ENCODE data around the gene SPAG5.
"Not testable (repeated sequence)": the region's sequence is repeated elsewhere in the genome, so short reads cannot be mapped to it uniquely, and the experiment has no call there.

SPAG5 gene

GRCh38 chr17:28604031-28604430 lies 5.2 kb upstream of the SPAG5 start:
- not testable (repeated sequence) for H3K9me3 ChIP-seq (ENCODE audit: control insufficient read depth in 1 of 2, low read length in 2 of 2); H3K36me3 ChIP-seq (ENCODE audit: control insufficient read depth in 1 of 2, insufficient read depth in 2 of 2, low read length in 2 of 2); H3K27me3 ChIP-seq (ENCODE audit: low read depth, low read length); H3K4me3 ChIP-seq (ENCODE audit: low read depth in 1 of 2, low read length in 2 of 2); H3K27ac ChIP-seq (ENCODE audit: low read length); H3K4me1 ChIP-seq (ENCODE audit: control insufficient read depth in 1 of 2, insufficient read depth in 2 of 2, low read length in 2 of 2)

GRCh38 chr17:28599311-28600184 lies 723 bp upstream of the SPAG5 start:
- Histone ChIP-seq H3K27me3 (ENCODE audit: low read depth, low read length) (no peaks in the 10 kb centered on the region), H3K36me3 (ENCODE audit: control insufficient read depth in 1 of 2, insufficient read depth in 2 of 2, low read length in 2 of 2) (peaks cover 0 to 3% of the 10 kb centered on the region in 2 donors), H3K27ac (ENCODE audit: low read length) (peak overlapping the region; percentile 98), H3K4me1 (ENCODE audit: control insufficient read depth in 1 of 2, insufficient read depth in 2 of 2, low read length in 2 of 2) (peaks cover 0 to 9% of the 10 kb centered on the region in 2 donors), H3K4me3 (ENCODE audit: low read depth in 1 of 2, low read length in 2 of 2) (peak overlapping the region; percentile 62 to 88), H3K9me3 (ENCODE audit: control insufficient read depth in 1 of 2, low read length in 2 of 2) (no peaks in the 10 kb centered on the region)

- Histone ChIP-seq H3K27me3 (ENCODE audit: low read depth, low read length) (no peaks in the 10 kb centered on the region), H3K27ac (ENCODE audit: low read length) (no peak overlapping the region), H3K4me3 (ENCODE audit: low read depth in 1 of 2, low read length in 2 of 2) (peak overlapping the region; percentile 62 to 88), H3K4me1 (ENCODE audit: control insufficient read depth in 1 of 2, insufficient read depth in 2 of 2, low read length in 2 of 2) (peaks cover 0 to 9% of the 10 kb centered on the region in 2 donors), H3K36me3 (ENCODE audit: control insufficient read depth in 1 of 2, insufficient read depth in 2 of 2, low read length in 2 of 2) (peaks cover 0 to 3% of the 10 kb centered on the region in 2 donors), H3K9me3 (ENCODE audit: control insufficient read depth in 1 of 2, low read length in 2 of 2) (no peaks in the 10 kb centered on the region)
Observed at GRCh38 chr17:28598389-28598788, 436 bp downstream of the SPAG5 start.

GRCh38 chr17:28597606-28598383 lies 1.0 kb downstream of the SPAG5 start:
- H3K27ac ChIP-seq (ENCODE audit: low read length) = no peak overlapping the region

GRCh38 chr17:28592260-28592659 lies 6.6 kb downstream of the SPAG5 start:
- Histone ChIP-seq H3K27ac (ENCODE audit: low read length) (no peak overlapping the region), H3K9me3 (ENCODE audit: control insufficient read depth in 1 of 2, low read length in 2 of 2) (no peaks in the 10 kb centered on the region), H3K4me1 (ENCODE audit: control insufficient read depth in 1 of 2, insufficient read depth in 2 of 2, low read length in 2 of 2) (no peaks in the 10 kb centered on the region), H3K27me3 (ENCODE audit: low read depth, low read length) (no peaks in the 10 kb centered on the region), H3K36me3 (ENCODE audit: control insufficient read depth in 1 of 2, insufficient read depth in 2 of 2, low read length in 2 of 2) (no peaks in the 10 kb centered on the region), H3K4me3 (ENCODE audit: low read depth in 1 of 2, low read length in 2 of 2) (no peak overlapping the region)

More at GRCh38 chr17:28597606-28598383, 1.0 kb downstream of the SPAG5 start:
- Histone ChIP-seq H3K27me3 (ENCODE audit: low read depth, low read length) (no peaks in the 10 kb centered on the region), H3K36me3 (ENCODE audit: control insufficient read depth in 1 of 2, insufficient read depth in 2 of 2, low read length in 2 of 2) (peaks cover 0 to 3% of the 10 kb centered on the region in 2 donors), H3K4me3 (ENCODE audit: low read depth in 1 of 2, low read length in 2 of 2) (peak overlapping the region; percentile 62 to 88), H3K9me3 (ENCODE audit: control insufficient read depth in 1 of 2, low read length in 2 of 2) (no peaks in the 10 kb centered on the region), H3K4me1 (ENCODE audit: control insufficient read depth in 1 of 2, insufficient read depth in 2 of 2, low read length in 2 of 2) (peaks cover 0 to 9% of the 10 kb centered on the region in 2 donors)

GRCh38 chr17:28585851-28586250 lies 13.0 kb downstream of the SPAG5 start:
- H3K4me3 ChIP-seq (ENCODE audit: low read depth in 1 of 2, low read length in 2 of 2) = no peak overlapping the region
- H3K27ac ChIP-seq (ENCODE audit: low read length) = no peak overlapping the region
- no peaks in the 10 kb centered on the region for H3K27me3 ChIP-seq (ENCODE audit: low read depth, low read length)
- no peaks in the 10 kb centered on the region for H3K4me1 ChIP-seq (ENCODE audit: control insufficient read depth in 1 of 2, insufficient read depth in 2 of 2, low read length in 2 of 2)
- no peaks in the 10 kb centered on the region for H3K9me3 ChIP-seq (ENCODE audit: control insufficient read depth in 1 of 2, low read length in 2 of 2)
- peaks cover 5 to 12% of the 10 kb centered on the region in 2 donors for H3K36me3 ChIP-seq (ENCODE audit: control insufficient read depth in 1 of 2, insufficient read depth in 2 of 2, low read length in 2 of 2)

GRCh38 chr17:28584434-28584833 lies 14.4 kb downstream of the SPAG5 start:
- H3K27ac ChIP-seq (ENCODE audit: low read length) = no peak overlapping the region
- H3K4me3 ChIP-seq (ENCODE audit: low read depth in 1 of 2, low read length in 2 of 2) = no peak overlapping the region
- H3K4me1 ChIP-seq (ENCODE audit: control insufficient read depth in 1 of 2, insufficient read depth in 2 of 2, low read length in 2 of 2) = no peaks in the 10 kb centered on the region
- peaks cover 5 to 12% of the 10 kb centered on the region in 2 donors for H3K36me3 ChIP-seq (ENCODE audit: control insufficient read depth in 1 of 2, insufficient read depth in 2 of 2, low read length in 2 of 2)
- H3K27me3 ChIP-seq (ENCODE audit: low read depth, low read length) = no peaks in the 10 kb centered on the region
- no peaks in the 10 kb centered on the region for H3K9me3 ChIP-seq (ENCODE audit: control insufficient read depth in 1 of 2, low read length in 2 of 2)

GRCh38 chr17:28582513-28582912 lies 16.3 kb downstream of the SPAG5 start:
- Histone ChIP-seq H3K4me1 (ENCODE audit: control insufficient read depth in 1 of 2, insufficient read depth in 2 of 2, low read length in 2 of 2) (no peaks in the 10 kb centered on the region), H3K36me3 (ENCODE audit: control insufficient read depth in 1 of 2, insufficient read depth in 2 of 2, low read length in 2 of 2) (peaks cover 5 to 12% of the 10 kb centered on the region in 2 donors), H3K27me3 (ENCODE audit: low read depth, low read length) (no peaks in the 10 kb centered on the region), H3K9me3 (ENCODE audit: control insufficient read depth in 1 of 2, low read length in 2 of 2) (no peaks in the 10 kb centered on the region), H3K4me3 (ENCODE audit: low read depth in 1 of 2, low read length in 2 of 2) (no peak overlapping the region), H3K27ac (ENCODE audit: low read length) (no peak overlapping the region)

- Histone ChIP-seq H3K27ac (ENCODE audit: low read length) (no peak overlapping the region), H3K4me3 (ENCODE audit: low read depth in 1 of 2, low read length in 2 of 2) (no peak overlapping the region), H3K27me3 (ENCODE audit: low read depth, low read length) (no peaks in the 10 kb centered on the region), H3K4me1 (ENCODE audit: control insufficient read depth in 1 of 2, insufficient read depth in 2 of 2, low read length in 2 of 2) (peaks cover 0 to 8% of the 10 kb centered on the region in 2 donors), H3K9me3 (ENCODE audit: control insufficient read depth in 1 of 2, low read length in 2 of 2) (no peaks in the 10 kb centered on the region), H3K36me3 (ENCODE audit: control insufficient read depth in 1 of 2, insufficient read depth in 2 of 2, low read length in 2 of 2) (peaks cover 5 to 12% of the 10 kb centered on the region in 2 donors)
Observed at GRCh38 chr17:28580959-28581358, 17.9 kb downstream of the SPAG5 start.

- peaks cover 4 to 5% of the 10 kb centered on the region in 2 donors for H3K36me3 ChIP-seq (ENCODE audit: control insufficient read depth in 1 of 2, insufficient read depth in 2 of 2, low read length in 2 of 2)
- H3K27ac ChIP-seq (ENCODE audit: low read length) = no peak overlapping the region
- peaks cover 0 to 10% of the 10 kb centered on the region in 2 donors for H3K4me1 ChIP-seq (ENCODE audit: control insufficient read depth in 1 of 2, insufficient read depth in 2 of 2, low read length in 2 of 2)
- H3K4me3 ChIP-seq (ENCODE audit: low read depth in 1 of 2, low read length in 2 of 2) = no peak overlapping the region
- no peaks in the 10 kb centered on the region for H3K9me3 ChIP-seq (ENCODE audit: control insufficient read depth in 1 of 2, low read length in 2 of 2)
- H3K27me3 ChIP-seq (ENCODE audit: low read depth, low read length) = no peaks in the 10 kb centered on the region
Observed at GRCh38 chr17:28579526-28579925, 19.3 kb downstream of the SPAG5 start.

All from muscle layer of duodenum (tissue), 2 donors.